HG02943 (cell line): ENCODE measurements around the gene SLC39A11.
"Not testable (repeated sequence)": the region's sequence is repeated elsewhere in the genome, so short reads cannot be mapped to it uniquely, and the experiment has no call there.

Experiments
- ATAC-seq: cut with Tn5 transposase; IDR thresholded peaks from one replicate; pipeline ENCODE4 v1.9.1; 2021; ENCODE audit warnings: mild to moderate bottlenecking, low read depth, moderate library complexity; ENCODE audit not compliant: unreplicated experiment

Gene SLC39A11

DNA sequence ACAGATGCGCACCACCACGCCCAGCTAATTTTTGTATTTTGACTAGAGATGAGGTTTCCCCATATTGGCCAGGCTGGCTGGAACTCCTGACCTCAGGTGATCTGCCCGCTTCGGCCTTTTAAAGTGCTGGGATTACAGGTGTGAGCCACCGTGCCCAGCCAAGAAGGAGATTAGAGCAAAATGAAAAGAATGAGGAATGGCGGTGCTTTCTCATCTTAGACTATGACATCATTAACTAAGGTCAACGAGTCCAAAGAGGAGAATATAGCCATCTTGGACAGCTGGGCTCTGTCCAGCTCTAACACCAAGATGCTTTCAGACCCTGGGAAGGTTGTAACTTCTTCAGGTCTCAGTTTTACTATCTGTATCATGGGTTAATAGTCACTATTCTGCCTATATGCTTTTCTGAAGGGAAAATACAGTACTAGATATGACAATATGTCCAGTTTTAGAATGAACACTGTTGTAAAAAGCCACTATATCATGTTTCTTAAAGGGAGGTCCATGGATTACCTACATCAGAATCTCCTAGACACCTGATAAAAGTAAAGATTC lies 76.7 kb downstream of the SLC39A11 start:
- no peak for ATAC-seq

DNA sequence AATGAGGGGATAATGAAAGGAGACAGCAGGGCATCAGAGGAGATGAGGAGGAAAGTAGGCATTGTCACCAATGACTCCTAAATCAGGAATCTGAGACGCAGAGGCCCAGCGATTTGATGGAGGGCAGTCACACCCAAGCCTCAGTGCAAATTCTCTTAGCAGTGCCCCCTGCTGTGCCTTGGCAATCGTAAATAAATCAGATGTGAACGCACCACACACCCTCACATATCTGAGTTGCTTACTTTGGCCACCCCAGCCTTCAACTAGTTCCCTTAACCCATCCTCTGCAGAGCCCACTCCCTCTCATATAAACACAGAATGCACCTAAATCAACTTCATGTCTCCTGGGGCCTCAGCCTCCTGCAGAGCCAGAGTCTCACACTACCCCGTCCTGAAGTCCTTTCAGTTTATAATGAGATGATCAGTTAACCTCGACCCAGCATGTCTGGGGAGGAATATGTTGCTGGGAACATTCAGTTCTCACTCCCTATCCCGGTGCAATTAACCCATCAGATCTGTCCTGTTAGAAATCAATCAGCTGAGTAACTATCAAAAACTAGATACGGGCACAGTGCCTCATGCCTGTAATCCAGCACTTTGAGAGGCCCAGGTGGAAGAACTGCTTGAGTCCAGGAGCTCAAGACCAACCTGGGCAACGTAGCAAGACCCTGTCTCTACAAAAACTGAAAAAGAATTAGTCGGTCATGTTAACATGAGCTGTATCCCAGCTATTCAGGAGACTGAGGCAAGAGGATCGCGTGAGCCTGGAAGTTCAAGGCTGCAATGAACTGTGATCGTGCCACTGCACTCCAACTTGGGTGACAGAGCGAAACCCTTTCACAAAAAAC lies 78.4 kb downstream of the SLC39A11 start:
- no peak for ATAC-seq

DNA sequence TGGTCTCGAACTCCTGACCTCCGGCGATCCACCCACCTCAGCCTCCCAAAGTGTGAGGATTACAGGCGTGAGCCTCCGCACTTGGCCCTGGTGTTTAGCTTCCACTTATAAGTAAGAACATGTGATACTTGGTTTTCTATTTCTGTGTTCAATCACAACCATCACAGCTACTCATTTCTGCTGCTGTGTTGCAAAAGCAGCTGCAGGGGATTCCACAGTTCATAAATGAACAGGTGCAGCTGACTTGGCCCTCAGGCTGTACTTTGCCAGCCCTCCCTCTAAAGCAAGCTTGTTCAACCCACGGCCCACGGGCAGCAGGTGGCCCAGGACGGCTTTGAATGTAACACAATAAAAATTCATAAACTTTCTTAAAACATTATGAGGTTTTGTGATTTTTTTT lies 79.2 kb downstream of the SLC39A11 start:
- ATAC-seq: no peak

DNA sequence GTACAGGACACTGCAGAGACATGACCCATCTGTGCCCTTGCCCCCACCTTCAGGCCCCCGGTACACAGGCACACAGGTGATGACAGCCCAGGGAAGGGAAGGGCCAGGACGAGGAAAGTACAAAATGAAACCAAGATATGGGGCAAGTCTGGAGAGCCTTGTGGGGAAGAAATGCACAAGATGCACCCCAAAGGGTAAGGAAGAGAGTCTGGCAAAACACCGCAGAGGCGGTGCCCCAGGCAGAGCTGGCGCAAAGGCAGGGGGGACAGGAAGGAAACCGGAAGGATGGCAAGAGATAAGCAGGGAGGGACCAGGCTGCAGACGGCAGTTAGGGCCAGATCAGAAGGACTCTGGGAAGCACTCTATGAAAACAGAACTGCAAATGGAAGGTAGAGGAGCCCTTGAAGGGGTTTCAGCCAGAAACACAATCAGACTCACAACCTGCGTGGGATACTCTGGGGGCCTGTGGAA lies 81.4 kb downstream of the SLC39A11 start:
- ATAC-seq: no peak

DNA sequence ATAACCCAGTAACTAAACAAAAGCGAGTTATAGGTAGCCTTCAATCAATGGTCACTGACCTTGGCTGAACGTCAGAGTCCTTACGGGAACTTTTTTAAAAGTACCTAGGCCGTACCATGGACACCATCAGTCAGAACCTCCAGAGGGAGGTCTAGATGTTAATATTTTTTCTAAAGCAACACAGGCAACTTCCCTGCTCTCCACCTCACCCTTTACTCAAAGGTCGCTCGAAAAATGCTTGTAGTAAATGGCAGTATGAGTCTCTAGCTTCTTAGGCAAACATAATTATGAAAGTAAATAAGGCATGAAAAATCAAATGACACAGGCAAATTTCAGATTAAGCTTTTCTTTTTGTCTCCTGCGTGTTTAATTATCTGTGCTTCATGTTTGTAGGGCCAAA lies 82.1 kb downstream of the SLC39A11 start:
- ATAC-seq: no peak

DNA sequence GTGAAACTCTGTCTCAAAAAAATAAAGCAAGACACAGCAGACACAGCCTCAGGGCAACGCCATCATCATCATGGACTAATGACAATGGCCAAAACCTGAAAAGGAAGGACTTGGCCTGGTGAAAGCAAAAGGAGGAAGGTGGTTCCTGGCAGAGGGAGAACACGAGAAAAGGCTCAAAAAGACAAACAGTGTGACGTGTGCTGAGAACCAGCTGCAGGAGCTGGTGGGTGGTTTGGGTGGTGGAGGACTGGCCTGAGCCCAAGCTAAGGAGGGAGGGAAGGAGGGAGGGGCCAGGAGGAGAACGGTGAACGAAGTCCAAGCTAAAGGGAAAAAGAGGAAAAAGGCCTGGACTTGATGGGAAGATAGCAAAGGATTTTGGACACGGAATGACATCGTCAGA lies 85.1 kb downstream of the SLC39A11 start:
- no peak for ATAC-seq

DNA sequence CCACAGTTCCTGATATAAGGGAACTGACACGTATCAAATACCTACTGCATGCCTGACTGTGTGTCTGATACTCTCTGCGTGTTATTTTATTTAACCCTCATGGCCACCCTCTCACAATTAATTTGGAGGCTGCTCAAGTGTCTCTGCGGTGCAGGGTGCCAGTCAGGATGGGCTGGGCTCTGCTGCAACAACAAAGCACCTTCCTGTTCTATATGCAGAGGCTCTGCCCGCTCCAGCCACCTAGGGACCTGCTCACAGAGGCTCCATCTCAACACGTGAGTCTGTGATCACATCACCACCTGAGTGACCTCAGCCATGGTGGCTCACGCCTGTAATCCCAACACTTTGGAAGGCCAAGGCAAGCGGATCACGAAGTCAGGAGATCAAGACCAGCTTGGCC lies 87.1 kb downstream of the SLC39A11 start:
- no peak for ATAC-seq

DNA sequence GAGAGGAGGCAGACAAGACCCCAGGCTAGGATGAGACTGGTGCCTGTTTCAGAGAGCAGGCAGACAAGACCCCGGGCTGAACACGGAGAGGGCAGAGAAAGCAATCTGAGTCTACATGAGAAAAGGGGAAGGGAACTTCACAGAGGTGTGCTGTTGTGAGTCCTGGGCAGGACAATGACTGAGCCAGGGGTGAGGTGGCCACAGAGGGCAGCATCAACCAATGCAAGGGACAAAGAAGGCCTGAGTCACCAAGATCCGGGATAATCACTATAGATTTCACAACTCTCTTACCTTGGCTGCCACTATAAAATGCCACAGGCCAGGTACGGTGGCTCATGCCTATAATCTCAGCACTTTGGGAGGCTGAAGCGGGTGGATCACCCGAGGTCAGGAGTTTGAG lies 89.0 kb downstream of the SLC39A11 start:
- ATAC-seq: no peak

DNA sequence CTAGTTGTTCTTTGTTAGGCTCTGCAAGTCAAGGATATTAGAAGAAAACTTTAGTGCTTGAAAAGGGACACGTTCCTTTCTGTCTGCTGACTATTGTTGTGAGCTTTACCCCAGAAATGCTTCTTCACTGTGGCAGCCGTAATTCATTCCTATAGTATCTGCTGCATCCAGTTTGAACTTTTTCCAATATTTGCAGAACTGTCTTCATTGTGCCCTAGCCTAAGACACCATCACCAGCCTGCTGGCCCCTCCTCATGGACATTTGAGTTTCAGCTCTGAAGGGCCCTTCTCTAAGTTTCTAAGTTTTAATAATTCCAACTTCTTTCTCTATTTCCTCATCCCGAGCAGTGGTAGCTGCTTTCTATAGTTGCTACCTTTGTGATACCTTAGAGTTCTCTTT lies 91.7 kb downstream of the SLC39A11 start:
- ATAC-seq: no peak

DNA sequence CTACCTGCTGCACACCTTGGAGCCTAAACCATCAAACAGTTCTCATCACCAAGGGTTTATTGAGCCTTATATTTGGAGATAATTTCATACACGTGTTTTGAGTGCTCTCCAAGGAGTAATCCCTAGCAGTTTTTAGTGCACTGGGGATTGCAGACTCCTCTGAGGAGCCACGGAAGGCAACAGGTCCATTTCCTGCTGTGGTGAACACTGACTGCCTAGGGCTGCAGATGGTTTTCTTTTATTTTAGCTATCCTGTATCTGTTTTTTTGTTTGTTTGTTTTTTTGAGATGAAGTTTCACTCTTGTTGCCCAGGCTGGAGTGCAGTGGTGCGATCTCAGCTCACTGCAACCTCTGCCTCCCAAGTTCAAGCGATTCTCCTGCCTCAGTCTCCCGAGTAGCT lies 93.0 kb downstream of the SLC39A11 start:
- ATAC-seq: not testable (repeated sequence)

DNA sequence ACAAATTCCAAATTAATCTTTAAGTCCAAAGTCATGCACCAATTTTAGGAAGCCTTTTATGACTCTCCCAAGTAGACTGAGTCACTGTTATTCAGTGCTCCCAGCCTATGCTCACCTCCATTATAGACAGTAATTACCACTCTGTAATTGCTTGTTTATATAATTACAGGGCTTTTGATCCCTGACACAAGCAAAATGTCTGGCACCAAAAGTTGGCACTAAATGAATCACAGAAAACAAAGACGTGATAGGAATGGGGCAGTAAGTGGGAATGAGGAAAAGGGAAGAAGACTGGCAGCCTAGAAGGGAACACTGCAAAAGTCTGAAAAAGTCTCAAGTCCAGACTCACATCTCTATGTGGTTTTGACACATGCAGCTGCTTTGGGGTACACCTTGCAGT lies 94.1 kb downstream of the SLC39A11 start:
- no peak for ATAC-seq

DNA sequence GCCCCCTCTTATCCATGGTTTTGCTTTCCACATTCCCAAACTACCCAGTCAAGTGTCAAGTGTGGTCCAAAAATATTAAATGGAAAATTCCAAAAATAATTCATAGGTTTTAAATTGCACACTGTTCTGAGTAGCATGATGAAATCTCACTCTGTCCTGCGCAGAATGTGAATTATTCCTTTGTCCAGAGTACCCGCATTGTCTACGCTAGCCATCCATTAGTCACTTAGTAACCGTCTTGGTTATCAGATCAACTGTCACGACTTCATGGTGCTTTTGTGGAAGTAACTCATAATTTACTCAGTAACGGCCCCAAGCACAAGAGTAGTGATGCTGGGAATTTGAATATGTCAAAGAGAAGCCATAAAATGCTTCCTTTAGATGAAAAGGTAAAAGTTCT lies 94.9 kb downstream of the SLC39A11 start:
- no peak for ATAC-seq

DNA sequence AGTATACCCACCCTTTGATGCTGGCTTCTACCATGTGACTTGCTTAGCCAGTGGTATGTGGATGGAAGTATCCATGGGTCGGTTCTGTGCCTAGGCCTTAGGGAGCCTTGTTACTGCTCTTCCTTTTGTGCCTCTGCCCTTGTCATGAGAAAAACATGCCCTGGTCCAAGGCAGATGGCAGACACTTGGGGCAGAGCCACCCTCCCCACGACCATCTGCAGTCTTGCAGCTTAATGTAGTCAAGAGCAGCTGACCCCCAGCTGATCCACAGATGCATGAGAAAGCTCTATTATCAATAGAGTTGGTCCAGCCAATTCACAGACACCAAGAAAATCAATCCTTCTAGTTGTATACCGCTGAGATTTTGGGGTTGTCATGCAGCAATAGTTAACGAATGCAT lies 95.7 kb downstream of the SLC39A11 start:
- ATAC-seq: no peak

DNA sequence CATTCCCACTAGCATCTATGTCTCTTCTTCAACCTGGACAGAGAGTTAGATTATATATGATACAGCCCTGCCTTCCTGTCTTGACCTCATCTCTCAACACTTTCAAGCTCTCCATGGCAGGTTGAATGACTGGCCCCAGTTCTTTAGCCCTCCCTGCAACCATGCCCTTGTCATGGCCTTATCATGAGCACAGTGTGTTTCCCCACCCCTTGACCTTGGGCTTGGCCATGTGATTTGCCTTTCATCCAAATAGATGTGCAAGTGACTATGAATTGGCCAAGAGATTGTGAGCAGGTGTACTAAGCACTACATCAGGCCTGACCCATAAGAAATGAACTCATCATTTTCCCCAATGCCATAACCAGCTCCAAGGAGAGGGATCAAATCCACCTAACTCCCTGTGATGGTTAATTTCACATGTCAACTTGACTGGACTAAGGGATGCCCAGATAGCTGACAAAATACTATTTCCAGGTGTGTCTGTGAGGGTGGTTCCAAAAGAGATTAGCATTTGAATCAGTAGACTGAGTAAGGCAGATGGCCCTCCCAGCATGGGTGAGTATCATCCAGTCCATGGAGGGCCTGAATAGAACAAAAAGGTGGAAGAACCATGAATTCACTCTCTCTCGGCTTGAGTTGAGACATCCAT lies 97.4 kb downstream of the SLC39A11 start:
- no peak for ATAC-seq

DNA sequence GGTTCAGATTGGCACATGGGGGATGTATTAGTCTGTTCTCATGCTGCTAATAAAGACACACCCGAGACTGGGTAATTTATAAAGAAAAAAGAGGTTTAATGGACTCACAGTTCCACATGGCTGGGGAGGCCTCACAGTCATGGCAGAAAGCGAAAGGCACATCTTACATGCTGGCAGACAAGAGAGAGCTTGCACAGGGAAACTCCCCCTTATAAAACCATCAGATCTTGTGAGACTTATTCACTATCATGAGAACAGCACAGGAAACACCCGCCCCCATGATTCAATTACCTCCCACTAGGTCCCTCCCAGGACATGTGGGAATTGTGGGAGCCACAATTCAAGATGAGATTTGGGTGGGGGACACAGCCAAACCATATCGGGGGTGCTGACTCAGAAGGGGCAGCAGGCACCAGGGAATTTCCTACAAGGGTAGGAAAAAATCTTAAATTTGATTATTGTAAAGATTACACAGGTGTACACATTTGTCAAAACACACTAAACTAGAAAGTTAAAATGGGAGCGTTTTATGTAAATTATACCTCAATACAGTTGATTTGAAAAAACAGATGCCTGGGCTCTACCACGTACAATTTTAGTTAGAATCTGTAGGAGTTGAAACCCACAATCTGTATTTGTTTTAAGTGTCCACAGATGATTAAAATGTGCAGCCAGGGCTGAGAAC lies 99.6 kb downstream of the SLC39A11 start:
- ATAC-seq: not testable (repeated sequence)

DNA sequence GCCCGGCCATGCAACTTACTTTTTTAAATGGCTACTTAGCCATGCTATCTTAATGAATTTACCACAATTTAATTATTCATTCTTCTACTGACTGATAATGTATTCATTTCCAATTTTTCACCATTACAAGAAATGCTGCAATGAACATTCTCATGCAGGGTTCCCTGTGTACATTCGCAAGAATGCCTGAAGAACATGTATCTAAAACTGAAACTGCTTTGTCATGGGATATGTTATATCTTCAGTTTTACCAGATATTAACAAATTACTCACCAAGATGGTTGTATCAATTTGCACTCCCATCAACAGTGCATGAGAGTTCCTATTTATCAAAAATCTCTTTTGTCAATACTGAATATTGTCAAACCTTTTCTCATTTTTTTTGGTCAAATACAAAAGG lies 100.8 kb downstream of the SLC39A11 start:
- ATAC-seq: no peak

DNA sequence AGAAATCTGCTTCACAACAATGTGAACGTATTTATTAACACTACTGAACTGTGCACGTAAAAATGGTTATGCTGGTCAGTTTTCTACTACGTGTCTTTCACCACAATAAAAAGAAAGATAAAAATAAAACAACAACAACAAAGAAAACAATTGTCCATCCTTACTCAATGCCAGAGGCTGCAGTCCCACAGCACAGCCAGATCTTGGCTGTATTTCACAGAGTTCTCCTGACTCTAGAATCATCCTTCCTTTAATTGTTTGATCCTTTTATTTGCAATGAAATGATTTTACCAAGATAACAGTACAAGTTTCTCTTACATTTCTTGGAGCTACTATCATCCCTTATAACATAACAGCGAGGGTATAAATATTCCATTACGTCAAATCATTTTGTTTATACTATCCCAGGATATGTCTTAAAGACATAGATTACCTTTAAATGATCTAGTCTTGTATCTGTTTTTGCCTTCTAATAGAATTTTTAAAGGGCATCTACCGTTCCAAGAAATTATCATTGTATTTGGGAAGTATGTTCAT lies 103.3 kb downstream of the SLC39A11 start:
- ATAC-seq: no peak

DNA sequence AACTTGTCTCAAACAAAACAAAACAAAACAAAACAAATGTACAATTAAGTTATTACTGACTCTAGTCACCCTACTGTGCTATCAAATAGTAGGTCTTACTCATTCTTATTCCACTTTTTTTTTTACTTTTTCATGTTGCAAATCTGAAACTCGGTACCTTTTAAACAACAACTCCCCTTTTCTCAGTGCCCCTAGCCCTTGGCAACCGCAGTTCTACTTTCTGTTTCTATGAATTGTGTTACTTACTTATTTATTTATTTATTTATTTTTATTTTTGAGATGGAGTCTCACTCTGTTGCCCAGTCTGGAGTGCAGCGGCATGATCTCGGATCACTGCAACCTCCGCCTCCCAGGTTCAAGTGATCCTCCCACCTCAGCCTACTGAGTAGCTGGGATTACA lies 104.0 kb downstream of the SLC39A11 start:
- ATAC-seq: no peak

DNA sequence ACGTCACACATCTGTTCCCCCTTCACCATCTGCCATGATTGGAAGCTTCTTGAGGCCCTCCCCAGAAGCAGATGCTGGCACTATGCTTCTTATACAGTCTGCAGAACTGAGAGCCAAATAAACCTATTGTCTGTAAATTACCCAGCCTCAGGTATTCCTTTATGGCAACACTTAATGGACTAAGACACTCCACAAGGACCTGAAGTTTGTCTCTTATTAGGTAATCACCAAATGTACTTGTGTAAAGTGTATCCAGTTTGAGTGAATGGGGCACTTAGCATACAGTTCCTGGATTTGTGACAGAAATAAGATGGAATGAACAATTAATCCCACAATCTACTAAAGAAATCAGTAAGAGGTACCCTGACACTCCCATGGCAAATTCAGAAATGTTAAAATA lies 105.3 kb downstream of the SLC39A11 start:
- no peak for ATAC-seq

DNA sequence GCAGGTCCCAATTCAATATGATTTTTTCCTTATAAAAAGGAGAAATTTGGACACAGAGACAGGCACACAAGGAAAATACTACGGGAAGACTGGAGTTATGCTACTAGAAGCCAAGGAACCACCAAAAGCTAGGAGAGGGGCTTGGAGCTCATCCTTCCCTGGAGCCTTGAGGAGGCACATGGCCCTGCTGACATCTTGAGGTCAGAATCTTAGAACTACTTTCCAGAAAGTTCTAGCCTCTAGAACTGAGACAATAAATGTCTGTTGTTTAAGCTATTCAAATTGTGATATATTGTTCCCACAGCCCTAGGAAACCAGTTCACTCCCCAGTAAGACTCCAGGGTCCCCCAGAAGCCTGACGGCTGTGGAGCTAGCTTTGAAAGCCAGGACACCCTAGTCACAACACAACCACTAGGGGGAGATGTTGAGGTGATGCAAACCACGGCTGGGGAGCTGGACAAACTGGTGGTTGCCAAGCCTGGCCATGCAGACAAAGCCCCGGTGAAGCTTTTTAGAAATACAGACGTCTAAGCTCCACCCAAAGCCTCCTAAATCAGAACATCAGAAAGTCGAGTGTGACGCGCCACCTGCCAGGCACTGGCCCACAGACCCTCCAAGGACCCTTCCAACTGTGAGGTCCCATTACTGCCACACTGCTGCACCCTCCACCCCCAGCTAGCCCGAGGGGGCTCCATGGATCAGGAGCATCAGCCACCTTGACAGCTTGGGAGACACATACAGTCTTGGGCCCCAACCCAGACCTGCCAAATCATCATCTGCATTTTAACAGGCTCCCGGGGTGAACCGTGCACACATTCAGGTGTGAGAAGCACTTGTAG lies 106.4 kb downstream of the SLC39A11 start:
- no peak for ATAC-seq
